ACC112 (cell line): ENCODE data around the gene EMID1.

Experiments used
- H2AFZ ChIP-seq: fragments of 200-600 bp; sonication (generic); one replicate; pipeline ENCODE4 v1.6.0; 2017; ENCODE audit warnings: antibody characterized with exemption, low read length; ENCODE audit not compliant: unreplicated experiment
- H3K27ac ChIP-seq: fragments of 200-600 bp; sonication (generic); 2 replicates; pipeline ENCODE4 v1.5.1; 2014; ENCODE audit warnings: low read depth, mild to moderate bottlenecking, antibody characterized with exemption, low read length, moderate library complexity
- H3K27me3 ChIP-seq: fragments of 200-600 bp; sonication (generic); 2 replicates; pipeline ENCODE4 v1.6.1; 2014; ENCODE audit warnings: mild to moderate bottlenecking, antibody characterized with exemption, low read length, moderate library complexity, mixed read lengths; ENCODE audit not compliant: insufficient read depth
- H3K36me3 ChIP-seq: fragments of 200-600 bp; sonication (generic); 2 replicates; pipeline ENCODE4 v1.6.1; 2016; ENCODE audit warnings: mild to moderate bottlenecking, antibody characterized with exemption, low read length, moderate library complexity, mixed read lengths; ENCODE audit not compliant: insufficient read depth
- H3K4me1 ChIP-seq: fragments of 200-600 bp; sonication (generic); one replicate; pipeline ENCODE4 v1.6.1; 2016; ENCODE audit warnings: low read length, mixed read lengths; ENCODE audit not compliant: insufficient read depth, unreplicated experiment, control insufficient read depth
- H3K4me3 ChIP-seq: fragments of 200-600 bp; sonication (generic); 2 replicates; pipeline ENCODE4 v1.5.1; 2014; ENCODE audit warnings: mild to moderate bottlenecking, low read depth, low read length
- H3K79me2 ChIP-seq: fragments of 200-600 bp; sonication (generic); one replicate; pipeline ENCODE4 v1.6.0; 2016; ENCODE audit warnings: low read length; ENCODE audit not compliant: control insufficient read depth, unreplicated experiment, insufficient read depth

Gene EMID1

GRCh38 chr22:29300807-29301601, 95.3 kb downstream of the EMID1 start:
- H3K4me3 ChIP-seq = no peak overlapping the region
- H3K4me1 ChIP-seq = no peaks in the 10 kb centered on the region
- H3K27ac ChIP-seq = no peak overlapping the region
- no peaks in the 10 kb centered on the region for H3K27me3 ChIP-seq
- H3K36me3 ChIP-seq = peaks cover 7% of the 10 kb centered on the region; the same call in 1 of the 2 replicates
- no peak overlapping the region for H2AFZ ChIP-seq
- H3K79me2 ChIP-seq = no peaks in the 10 kb centered on the region

- Histone ChIP-seq H3K27ac (no peak overlapping the region), H3K4me3 (no peak overlapping the region), H2AFZ (no peak overlapping the region), H3K4me1 (no peaks in the 10 kb centered on the region), H3K27me3 (no peaks in the 10 kb centered on the region), H3K79me2 (no peaks in the 10 kb centered on the region), H3K36me3 (0 out of 2 replicates have a peak, but pooled peaks cover 4% of the 10 kb centered on the region)
These were observed 96.2 kb downstream of the EMID1 start for GRCh38 chr22:29301716-29302401.

- no peaks in the 10 kb centered on the region for H3K4me1 ChIP-seq
- no peak overlapping the region for H3K4me3 ChIP-seq
- no peak overlapping the region for H2AFZ ChIP-seq
- H3K27me3 ChIP-seq = no peaks in the 10 kb centered on the region
- no peaks in the 10 kb centered on the region for H3K79me2 ChIP-seq
- H3K27ac ChIP-seq = no peak overlapping the region
- 0 out of 2 replicates have a peak, but pooled peaks cover 4% of the 10 kb centered on the region for H3K36me3 ChIP-seq
These were observed 96.6 kb downstream of the EMID1 start for GRCh38 chr22:29302402-29302680.

GRCh38 chr22:29302681-29303465, 97.2 kb downstream of the EMID1 start:
- Histone ChIP-seq H3K36me3 (0 out of 2 replicates have a peak, but pooled peaks cover 1% of the 10 kb centered on the region), H3K79me2 (no peaks in the 10 kb centered on the region), H3K4me1 (no peaks in the 10 kb centered on the region), H3K27ac (no peak overlapping the region), H3K4me3 (no peak overlapping the region), H2AFZ (no peak overlapping the region), H3K27me3 (no peaks in the 10 kb centered on the region)

- Histone ChIP-seq H2AFZ (no peak overlapping the region), H3K36me3 (no peaks in the 10 kb centered on the region), H3K27me3 (no peaks in the 10 kb centered on the region), H3K27ac (no peak overlapping the region), H3K79me2 (no peaks in the 10 kb centered on the region), H3K4me3 (peak overlapping the region; percentile 79; the same call in 1 of the 2 replicates), H3K4me1 (peaks cover 11% of the 10 kb centered on the region)
These were observed 100.1 kb downstream of the EMID1 start for GRCh38 chr22:29305836-29306174.

GRCh38 chr22:29306175-29306834, 100.6 kb downstream of the EMID1 start, which contains the start of gene GAS2L1:
Gene GAS2L1, plus strand, starts transcription at chr22:29306650. Its CDS starts 1,456 bp downstream, at chr22:29308106.
- H3K4me1 ChIP-seq = peaks cover 14% of the 10 kb centered on the region
- H2AFZ ChIP-seq = peak within 1 kb of the TSS; percentile 82
- no peaks in the 10 kb centered on the region for H3K79me2 ChIP-seq
- no peaks in the 10 kb centered on the region for H3K27me3 ChIP-seq
- H3K36me3 ChIP-seq = no peaks in the 10 kb centered on the region
- peak within 1 kb of the TSS; percentile 79 for H3K4me3 ChIP-seq
- H3K27ac ChIP-seq = peak within 1 kb of the TSS; percentile 46

- peaks cover 17% of the 10 kb centered on the region for H3K4me1 ChIP-seq
These were observed 101.3 kb downstream of the EMID1 start for GRCh38 chr22:29306835-29307595.

GRCh38 chr22:29307596-29308147, 102.0 kb downstream of the EMID1 start:
- Histone ChIP-seq H3K4me1 (peaks cover 17% of the 10 kb centered on the region), H3K4me3 (peak overlapping the region; percentile 79), H3K27ac (no peak overlapping the region), H2AFZ (no peak overlapping the region), H3K36me3 (no peaks in the 10 kb centered on the region), H3K79me2 (no peaks in the 10 kb centered on the region), H3K27me3 (no peaks in the 10 kb centered on the region)

More at GRCh38 chr22:29306835-29307595, 101.3 kb downstream of the EMID1 start:
- peak overlapping the region; percentile 82 for H2AFZ ChIP-seq
- no peaks in the 10 kb centered on the region for H3K27me3 ChIP-seq
- H3K4me3 ChIP-seq = peak overlapping the region; percentile 79
- H3K27ac ChIP-seq = peak overlapping the region; percentile 46
- H3K79me2 ChIP-seq = no peaks in the 10 kb centered on the region
- H3K36me3 ChIP-seq = no peaks in the 10 kb centered on the region

- H3K4me3 ChIP-seq = peak overlapping the region; percentile 79; the same call in 1 of the 2 replicates
- peaks cover 17% of the 10 kb centered on the region for H3K4me1 ChIP-seq
- peaks cover under 1% of the 10 kb centered on the region; the same call in 1 of the 2 replicates for H3K27me3 ChIP-seq
- no peak overlapping the region for H3K27ac ChIP-seq
- no peaks in the 10 kb centered on the region for H3K36me3 ChIP-seq
- H2AFZ ChIP-seq = no peak overlapping the region
- no peaks in the 10 kb centered on the region for H3K79me2 ChIP-seq
These were observed 102.6 kb downstream of the EMID1 start for GRCh38 chr22:29308148-29308790.
